ENCODE results near the gene LCP1.

DNA sequence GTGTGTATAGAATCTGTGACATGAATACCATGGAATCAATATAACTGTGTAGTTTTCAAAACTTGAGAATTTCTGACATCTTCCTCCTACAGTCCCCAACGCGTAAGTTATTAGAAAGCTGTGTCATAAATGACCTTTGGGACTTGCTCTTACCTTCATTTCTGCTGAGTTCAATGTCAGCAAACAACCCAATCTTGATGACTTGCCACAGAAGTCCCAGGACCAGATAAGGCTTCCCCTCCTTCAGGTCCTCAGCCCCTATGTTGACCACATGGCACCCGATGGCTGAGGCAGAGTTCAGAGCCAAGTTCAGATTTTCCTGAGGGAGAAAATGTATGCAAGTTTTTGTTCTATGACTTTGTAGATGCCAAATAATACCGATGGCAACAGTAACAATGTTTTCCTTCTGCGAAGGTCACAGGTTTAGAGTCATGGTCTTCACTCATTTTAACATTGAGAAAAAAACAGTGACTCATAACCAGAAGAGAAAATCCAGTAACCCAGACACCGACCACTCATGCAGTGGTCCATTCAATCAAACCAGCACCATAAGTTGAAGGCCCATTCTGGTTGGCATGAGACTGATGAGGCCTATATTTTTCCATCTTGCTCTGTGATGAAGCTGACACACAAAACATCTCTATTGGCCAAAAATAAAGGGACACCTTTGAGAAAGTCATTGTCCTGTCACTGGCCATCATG lies 29.2 kb downstream of the LCP1 start:
- TF ChIP-seq EZH2phosphoT487 (IDR thresholded peaks at IDR 0.05; ENCODE audit: insufficient read depth, low read depth) (no peak), EZH2 (IDR thresholded peaks at IDR 0.05; ENCODE audit: insufficient read depth, poor library complexity, severe bottlenecking) (no peak)

Measured in GM23248 (cell line).